ENCODE results near the gene NHS.

- TF ChIP-seq CTCF (IDR thresholded peaks at IDR 0.05 in 2 of 3, conservative IDR thresholded peaks at IDR 0.05 in 1 of 3; ENCODE audit: borderline replicate concordance in 1 of 3, insufficient read depth in 1 of 3, low read depth in 2 of 3, low read length in 2 of 3) (no peak), REST (IDR thresholded peaks at IDR 0.05; ENCODE audit: low read depth) (no peak), POLR2A (IDR thresholded peaks at IDR 0.05; ENCODE audit: borderline replicate concordance, extremely low read depth, insufficient read depth, insufficient read length) (no peak), CBX3 (IDR thresholded peaks at IDR 0.05; ENCODE audit: low read depth) (no peak), ATF3 (IDR thresholded peaks at IDR 0.05) (no peak), ELF1 (IDR thresholded peaks at IDR 0.05; ENCODE audit: borderline replicate concordance, low read depth) (no peak)
These were observed 233.9 kb downstream of the NHS start for GRCh38 chrX:17608888-17609287.
